A549 (cell line): ENCODE data around the gene IFIH1. TPM values are rescaled to one million over a fixed set of nuclear protein-coding genes. Genes with fewer than 3 reads are reported as not detected.

Source experiments
- ATAC-seq, 2 experiments: fragments of 200-7000 bp in 1 of 2; fragments of >200 bp in 1 of 2; cut with Nextera tagmentation in 1 of 2; cut with Tn5 transposase in 1 of 2; 3 replicates each; pipeline versions ENCODE4 v1.8.0 to v1.9.1; 2018 to 2020; ENCODE audit warnings: mild to moderate bottlenecking in 1 of 2, moderate library complexity in 1 of 2
- CTCF ChIA-PET: fragments of 300-600 bp; sonication (Branson Sonifier 250); formaldehyde crosslinking; extraction: SDS; loops from one replicate; lab custom pipeline; 2021; ENCODE audit warnings: antibody characterized with exemption, inconsistent platforms; lab: Yijun Ruan, JAX
- POLR2A ChIA-PET: fragments of 350-600 bp; formaldehyde crosslinking; extraction: SDS; loops from one replicate; lab custom pipeline; 2021; ENCODE audit warnings: antibody characterized with exemption, inconsistent platforms; lab: Yijun Ruan, JAX
- DNase-seq, 2 experiments: peaks; one replicate each; pipeline versions ENCODE4 v3.0.0 to v3.0.0-alpha.2; 2011 to 2016; ENCODE audit warnings: low read depth in 1 of 2, low spot score in 1 of 2
- FAIRE-seq: peaks from 2 replicates; lab custom pipeline; 2011; peaks lifted over from hg19 to GRCh38; lab: Jason Lieb, UNC
- H3K27ac ChIP-seq, 2 experiments: fragments of >200 bp; sonication (Bioruptor Twin); formaldehyde crosslinking; 3 replicates each; pipeline ENCODE4 v1.5.1; 2016 to 2017
- H3K4me1 ChIP-seq: fragments of >200 bp; sonication (Bioruptor Twin); formaldehyde crosslinking; 3 replicates; pipeline ENCODE4 v1.6.1; 2016
- H3K4me2 ChIP-seq: fragments of >200 bp; sonication (Bioruptor Twin); formaldehyde crosslinking; 3 replicates; pipeline ENCODE4 v1.6.1; 2016
- H3K4me3 ChIP-seq: fragments of >200 bp; sonication (Bioruptor Twin); formaldehyde crosslinking; 3 replicates; pipeline ENCODE4 v1.5.1; 2016
- H3K9me3 ChIP-seq: fragments of >200 bp; sonication (Bioruptor Twin); formaldehyde crosslinking; 3 replicates; pipeline ENCODE4 v1.6.1; 2016
- CBX2 ChIP-seq: fragments of 200-600 bp; sonication (generic); IDR thresholded peaks from 2 replicates; pipeline ENCODE4 v1.6.1; 2016; ENCODE audit warnings: low read depth, mild to moderate bottlenecking, borderline replicate concordance
- CBX8 ChIP-seq: fragments of 200-600 bp; sonication (generic); IDR thresholded peaks from 2 replicates; pipeline ENCODE4 v1.6.1; 2016
- CEBPB ChIP-seq, 2 experiments: fragments of >200 bp in 1 of 2; sonication (Bioruptor Twin) in 1 of 2; formaldehyde crosslinking in 1 of 2; IDR thresholded peaks; 2 replicates each; pipeline ENCODE4 v1.6.1; 2012 to 2016
- EHF ChIP-seq: fragments of 250-450 bp; sonication (Bioruptor Pico); IDR thresholded peaks from 2 replicates; pipeline ENCODE4 v1.5.0; 2020; ENCODE audit warnings: mild to moderate bottlenecking
- EHMT2 ChIP-seq: fragments of 200-600 bp; sonication (generic); IDR thresholded peaks from 2 replicates; pipeline ENCODE4 v1.6.1; 2016; ENCODE audit warnings: antibody characterized with exemption, low read depth, mild to moderate bottlenecking, moderate library complexity
- EP300 ChIP-seq, 2 experiments: fragments of >200 bp; sonication (Bioruptor Twin); formaldehyde crosslinking; IDR thresholded peaks; 2 replicates in 1 of 2; 3 replicates in 1 of 2; pipeline ENCODE4 v1.6.1; 2016 to 2017
- FOSL2 ChIP-seq, 2 experiments: fragments of 450-650 bp in 1 of 2; fragments of >200 bp in 1 of 2; sonication (Bioruptor Twin) in 1 of 2; formaldehyde crosslinking; IDR thresholded peaks; 2 replicates each; pipeline versions ENCODE4 v1.5.0 to v1.6.1; 2016 to 2020; ENCODE audit warnings: mild to moderate bottlenecking in 1 of 2, moderate library complexity in 1 of 2
- FOXS1 ChIP-seq: fragments of 250-450 bp; sonication (Bioruptor Pico); IDR thresholded peaks from 2 replicates; pipeline ENCODE4 v1.5.0; 2020; ENCODE audit warnings: mild to moderate bottlenecking, moderate library complexity
- GATA3 ChIP-seq: IDR thresholded peaks from 2 replicates; pipeline ENCODE4 v1.6.1; 2012; ENCODE audit warnings: borderline replicate concordance
- HOXA7 ChIP-seq: fragments of 250-450 bp; sonication (Bioruptor Pico); IDR thresholded peaks from 2 replicates; pipeline ENCODE4 v1.5.0; 2020; ENCODE audit warnings: mild to moderate bottlenecking, moderate library complexity
- HOXB5 ChIP-seq: fragments of 250-450 bp; sonication (Bioruptor Pico); IDR thresholded peaks from 2 replicates; pipeline ENCODE4 v1.5.0; 2020; ENCODE audit warnings: mild to moderate bottlenecking, moderate library complexity
- JUN ChIP-seq, 2 experiments: fragments of >200 bp; sonication (Bioruptor Twin); formaldehyde crosslinking; IDR thresholded peaks; 2 replicates in 1 of 2; 3 replicates in 1 of 2; pipeline ENCODE4 v1.6.1; 2016 to 2017
- JUNB ChIP-seq: fragments of >200 bp; sonication (Bioruptor Twin); formaldehyde crosslinking; IDR thresholded peaks from 2 replicates; pipeline ENCODE4 v1.6.1; 2016
- KDM5A ChIP-seq: fragments of 200-600 bp; sonication (generic); IDR thresholded peaks from 2 replicates; pipeline ENCODE4 v1.6.1; 2016; ENCODE audit warnings: antibody characterized with exemption, mild to moderate bottlenecking
- MAFK ChIP-seq: fragments of 450-650 bp; IDR thresholded peaks from 2 replicates; pipeline ENCODE4 v1.6.1; 2014; ENCODE audit not compliant: partially characterized antibody
- MAX ChIP-seq: IDR thresholded peaks from 2 replicates; pipeline ENCODE4 v1.6.1; 2012
- MAZ ChIP-seq: fragments of 150-350 bp; IDR thresholded peaks from 2 replicates; pipeline ENCODE4 v1.6.1; 2014; ENCODE audit warnings: antibody characterized with exemption, low read depth, low read length, borderline replicate concordance
- NPAS2 ChIP-seq: fragments of 250-450 bp; sonication (Bioruptor Pico); IDR thresholded peaks from 2 replicates; pipeline ENCODE4 v1.8.0; 2022; ENCODE audit warnings: mild to moderate bottlenecking, moderate library complexity, borderline replicate concordance
- NR3C1 ChIP-seq: fragments of >200 bp; sonication (Bioruptor Twin); formaldehyde crosslinking; IDR thresholded peaks from 3 replicates; pipeline ENCODE4 v1.6.1; 2017
- RARB ChIP-seq: fragments of 250-450 bp; sonication (Bioruptor Pico); IDR thresholded peaks from 2 replicates; pipeline ENCODE4 v1.8.0; 2021; ENCODE audit warnings: mild to moderate bottlenecking, moderate library complexity
- SREBF2 ChIP-seq: fragments of 450-650 bp; IDR thresholded peaks from 2 replicates; pipeline ENCODE4 v1.6.1; 2014; ENCODE audit warnings: mild to moderate bottlenecking, moderate library complexity
- TFCP2L1 ChIP-seq: fragments of 250-450 bp; sonication (Bioruptor Pico); IDR thresholded peaks from 2 replicates; pipeline ENCODE4 v1.5.0; 2021; ENCODE audit warnings: mild to moderate bottlenecking
- ZFP36 ChIP-seq: fragments of 450-650 bp; IDR thresholded peaks from 2 replicates; pipeline ENCODE4 v1.6.1; 2014; ENCODE audit warnings: borderline replicate concordance; ENCODE audit not compliant: partially characterized antibody
- WGBS: methylation state at CpG from one replicate; pipeline ENCODE4 v1.1.6; 2017; ENCODE audit errors: missing lambda C conversion rate; 5-methylcytosine and 5-hydroxymethylcytosine counted together
- polyA plus RNA-seq, 4 experiments: library from polyadenylated mRNA; depleted of rRNA in 3 of 4; stranded (reverse); fragments of >200 nt; fragmentation: RNase III in 1 of 4; extraction: RNeasy Plus Mini Kit Qiagen cat#74134 plus additional on column Dnase treatment in 1 of 4; gene quantifications; 2 replicates in 3 of 4; 3 replicates in 1 of 4; pipeline ENCODE4 v1.2.3, GENCODE V29; 2011 to 2017
- TF ChIP-seq, protein P1 (sequence below): fragments of >200 bp; sonication (Bioruptor Twin); formaldehyde crosslinking; IDR thresholded peaks from 2 replicates; pipeline ENCODE4 v1.6.1; 2016
- TF ChIP-seq, protein P2 (sequence below): IDR thresholded peaks from 2 replicates; pipeline ENCODE4 v1.6.1; 2012
- TF ChIP-seq, protein P3 (sequence below): fragments of 200-600 bp; sonication (generic); IDR thresholded peaks from 2 replicates; pipeline ENCODE4 v1.6.1; 2016; ENCODE audit warnings: antibody characterized with exemption, mild to moderate bottlenecking, moderate library complexity
- TF ChIP-seq, protein P4 (sequence below): fragments of 150-350 bp; IDR thresholded peaks from 2 replicates; pipeline ENCODE4 v1.6.1; 2014; ENCODE audit warnings: low read depth, mild to moderate bottlenecking, low read length

Gene IFIH1
- polyA plus RNA-seq, 2 of the 4 experiments (the other 2 are of a cell fraction): 0.21 to 0.57 TPM

DNA sequence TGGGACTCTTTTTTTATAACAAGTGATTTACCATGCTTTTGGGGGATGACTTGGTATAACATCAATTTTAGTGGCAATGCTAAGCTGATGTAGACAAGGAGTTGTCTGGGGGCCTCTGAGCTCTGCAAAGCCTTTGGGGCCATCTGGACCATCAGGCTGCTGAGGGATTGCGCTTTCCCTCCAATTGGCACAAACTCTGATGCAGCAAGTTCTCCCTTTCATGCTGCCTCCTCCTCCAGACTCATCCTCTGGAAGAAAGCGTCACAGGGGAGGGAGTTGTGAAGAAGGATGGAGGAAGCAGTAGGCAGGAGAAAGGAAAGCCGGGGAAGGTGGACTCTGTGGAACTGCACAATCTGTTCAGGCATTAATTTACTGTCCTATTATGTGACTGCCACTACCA, 65.0 kb downstream of the IFIH1 start:
- DNase-seq: no peak
- no peak overlapping the region for H3K27ac ChIP-seq
- no peak overlapping the region for H3K4me2 ChIP-seq
- ChIA-PET CTCF (no interaction called here), POLR2A (no interaction called here)
- H3K9me3 ChIP-seq: no peaks in the 10 kb centered on the region
- no peaks in the 10 kb centered on the region for H3K4me1 ChIP-seq
- no peak for FAIRE-seq
- no peak overlapping the region for H3K4me3 ChIP-seq
- 35% methylated on average over 3 of the region's 3 CpGs for WGBS
- TF ChIP-seq, protein P1, sequence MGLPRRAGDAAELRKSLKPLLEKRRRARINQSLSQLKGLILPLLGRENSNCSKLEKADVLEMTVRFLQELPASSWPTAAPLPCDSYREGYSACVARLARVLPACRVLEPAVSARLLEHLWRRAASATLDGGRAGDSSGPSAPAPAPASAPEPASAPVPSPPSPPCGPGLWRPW: no peak
- TF ChIP-seq, protein P2, sequence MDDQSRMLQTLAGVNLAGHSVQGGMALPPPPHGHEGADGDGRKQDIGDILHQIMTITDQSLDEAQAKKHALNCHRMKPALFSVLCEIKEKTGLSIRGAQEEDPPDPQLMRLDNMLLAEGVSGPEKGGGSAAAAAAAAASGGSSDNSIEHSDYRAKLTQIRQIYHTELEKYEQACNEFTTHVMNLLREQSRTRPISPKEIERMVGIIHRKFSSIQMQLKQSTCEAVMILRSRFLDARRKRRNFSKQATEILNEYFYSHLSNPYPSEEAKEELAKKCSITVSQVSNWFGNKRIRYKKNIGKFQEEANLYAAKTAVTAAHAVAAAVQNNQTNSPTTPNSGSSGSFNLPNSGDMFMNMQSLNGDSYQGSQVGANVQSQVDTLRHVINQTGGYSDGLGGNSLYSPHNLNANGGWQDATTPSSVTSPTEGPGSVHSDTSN: no peak
- no peak for ATAC-seq

- ChIA-PET POLR2A (no interaction called here), CTCF (interaction anchor here (0.9 kb wide), 1 partner anchor 31 kb away, joined by 3 read pairs; no protein-coding TSS in a partner anchor)
- H3K4me3 ChIP-seq: no peak overlapping the region
- no peak overlapping the region for H3K27ac ChIP-seq
- FAIRE-seq: no peak
- no peaks in the 10 kb centered on the region for H3K9me3 ChIP-seq
- no peak overlapping the region for H3K4me2 ChIP-seq
- DNase-seq: no peak
- ATAC-seq: no peak
- WGBS: 47% methylated on average over 2 of the region's 2 CpGs
- TF ChIP-seq HOXB5 (CRISPR knock-in tag) (no peak), EHMT2 (no peak), MAX (no peak), JUN (IDR thresholded peaks at IDR 0.05) (no peak), CEBPB (IDR thresholded peaks at IDR 0.05) (no peak), FOSL2 (IDR thresholded peaks at IDR 0.05) (no peak), FOSL2 (CRISPR knock-in tag; IDR thresholded peaks at IDR 0.05) (no peak), NPAS2 (no peak), TFCP2L1 (CRISPR knock-in tag) (no peak), KDM5A (no peak), CBX2 (no peak), NR3C1 (no peak), GATA3 (no peak), EP300 (IDR thresholded peaks at IDR 0.05) (no peak), CBX8 (no peak), MAZ (no peak), EHF (CRISPR knock-in tag) (no peak)
- TF ChIP-seq, protein P2: no peak
- TF ChIP-seq, protein P1: no peak
- TF ChIP-seq, all 56 proteins: peak for 0
- H3K4me1 ChIP-seq: no peaks in the 10 kb centered on the region
Measured at GRCh38 chr2:162252153-162252552, 66.3 kb downstream of the IFIH1 start.

DNA sequence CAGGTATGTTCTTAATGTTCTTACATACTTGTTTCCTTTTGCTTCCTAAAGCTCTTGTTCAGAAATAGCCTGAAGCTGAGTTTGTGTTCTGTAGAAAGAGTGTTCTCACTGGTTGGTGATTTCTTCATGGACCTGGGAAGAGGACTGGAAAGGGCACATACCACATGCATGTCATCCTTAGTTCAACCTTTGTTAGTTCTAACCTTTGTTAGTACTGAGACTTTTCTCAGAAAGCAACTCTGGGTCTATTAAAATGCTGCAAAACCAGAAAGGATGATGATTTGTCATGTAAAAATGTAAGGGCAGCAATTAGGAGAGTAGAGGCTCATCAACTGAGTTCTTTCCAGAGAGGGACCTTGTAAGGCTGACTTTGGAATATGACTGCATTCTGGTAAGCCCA, 72.7 kb downstream of the IFIH1 start:
- Histone ChIP-seq H3K27ac (no peak overlapping the region), H3K4me3 (no peak overlapping the region)
- ATAC-seq (no peak), FAIRE-seq (no peak)
- TF ChIP-seq NR3C1 (no peak), SREBF2 (no peak), FOXS1 (no peak), MAFK (no peak), RARB (CRISPR knock-in tag) (no peak), MAZ (no peak), ZFP36 (no peak), CBX2 (no peak), HOXA7 (CRISPR knock-in tag) (no peak), TFCP2L1 (CRISPR knock-in tag) (no peak), HOXB5 (CRISPR knock-in tag) (no peak), JUNB (no peak)
- TF ChIP-seq, protein P3, sequence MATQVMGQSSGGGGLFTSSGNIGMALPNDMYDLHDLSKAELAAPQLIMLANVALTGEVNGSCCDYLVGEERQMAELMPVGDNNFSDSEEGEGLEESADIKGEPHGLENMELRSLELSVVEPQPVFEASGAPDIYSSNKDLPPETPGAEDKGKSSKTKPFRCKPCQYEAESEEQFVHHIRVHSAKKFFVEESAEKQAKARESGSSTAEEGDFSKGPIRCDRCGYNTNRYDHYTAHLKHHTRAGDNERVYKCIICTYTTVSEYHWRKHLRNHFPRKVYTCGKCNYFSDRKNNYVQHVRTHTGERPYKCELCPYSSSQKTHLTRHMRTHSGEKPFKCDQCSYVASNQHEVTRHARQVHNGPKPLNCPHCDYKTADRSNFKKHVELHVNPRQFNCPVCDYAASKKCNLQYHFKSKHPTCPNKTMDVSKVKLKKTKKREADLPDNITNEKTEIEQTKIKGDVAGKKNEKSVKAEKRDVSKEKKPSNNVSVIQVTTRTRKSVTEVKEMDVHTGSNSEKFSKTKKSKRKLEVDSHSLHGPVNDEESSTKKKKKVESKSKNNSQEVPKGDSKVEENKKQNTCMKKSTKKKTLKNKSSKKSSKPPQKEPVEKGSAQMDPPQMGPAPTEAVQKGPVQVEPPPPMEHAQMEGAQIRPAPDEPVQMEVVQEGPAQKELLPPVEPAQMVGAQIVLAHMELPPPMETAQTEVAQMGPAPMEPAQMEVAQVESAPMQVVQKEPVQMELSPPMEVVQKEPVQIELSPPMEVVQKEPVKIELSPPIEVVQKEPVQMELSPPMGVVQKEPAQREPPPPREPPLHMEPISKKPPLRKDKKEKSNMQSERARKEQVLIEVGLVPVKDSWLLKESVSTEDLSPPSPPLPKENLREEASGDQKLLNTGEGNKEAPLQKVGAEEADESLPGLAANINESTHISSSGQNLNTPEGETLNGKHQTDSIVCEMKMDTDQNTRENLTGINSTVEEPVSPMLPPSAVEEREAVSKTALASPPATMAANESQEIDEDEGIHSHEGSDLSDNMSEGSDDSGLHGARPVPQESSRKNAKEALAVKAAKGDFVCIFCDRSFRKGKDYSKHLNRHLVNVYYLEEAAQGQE: no peak
- TF ChIP-seq, protein P4, sequence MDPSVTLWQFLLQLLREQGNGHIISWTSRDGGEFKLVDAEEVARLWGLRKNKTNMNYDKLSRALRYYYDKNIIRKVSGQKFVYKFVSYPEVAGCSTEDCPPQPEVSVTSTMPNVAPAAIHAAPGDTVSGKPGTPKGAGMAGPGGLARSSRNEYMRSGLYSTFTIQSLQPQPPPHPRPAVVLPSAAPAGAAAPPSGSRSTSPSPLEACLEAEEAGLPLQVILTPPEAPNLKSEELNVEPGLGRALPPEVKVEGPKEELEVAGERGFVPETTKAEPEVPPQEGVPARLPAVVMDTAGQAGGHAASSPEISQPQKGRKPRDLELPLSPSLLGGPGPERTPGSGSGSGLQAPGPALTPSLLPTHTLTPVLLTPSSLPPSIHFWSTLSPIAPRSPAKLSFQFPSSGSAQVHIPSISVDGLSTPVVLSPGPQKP: no peak
- TF ChIP-seq, all 56 proteins: peak for 0
- no peak overlapping the region for H3K4me2 ChIP-seq
- no peaks in the 10 kb centered on the region for H3K9me3 ChIP-seq
- ChIA-PET CTCF (interaction anchor here (0.5 kb wide), 1 partner anchor 25 kb away, joined by 3 read pairs; no protein-coding TSS in a partner anchor), POLR2A (no interaction called here)
- no peak for DNase-seq
- H3K4me1 ChIP-seq: peaks cover 6% of the 10 kb centered on the region; the same call in 2 of the 3 replicates
